Neural progenitor cell (in vitro differentiated cells): ENCODE data around the gene PRKX. TPM values are rescaled to one million over a fixed set of nuclear protein-coding genes. Genes with fewer than 3 reads are reported as not detected.
"Not testable (repeated sequence)": the region's sequence is repeated elsewhere in the genome, so short reads cannot be mapped to it uniquely, and the experiment has no call there.

Source experiments
- DNase-seq: peaks from one replicate; pipeline ENCODE4 v3.0.0-alpha.2; 2016; ENCODE audit warnings: low spot score
- H2AFZ ChIP-seq: fragments of 200-600 bp; sonication (generic); replicated peaks from 2 replicates; pipeline ENCODE4 v1.6.1; 2016; ENCODE audit warnings: antibody characterized with exemption
- H3F3A ChIP-seq: fragments of 200-600 bp; sonication (generic); 2 replicates; pipeline ENCODE4 v1.6.1; 2016; ENCODE audit warnings: antibody characterized with exemption, low read depth
- H3K27ac ChIP-seq: fragments of 200-600 bp; sonication (generic); 2 replicates; pipeline ENCODE4 v1.5.1; 2016; ENCODE audit warnings: mild to moderate bottlenecking
- H3K27me3 ChIP-seq: fragments of 200-600 bp; sonication (generic); 2 replicates; pipeline ENCODE4 v1.6.1; 2016; ENCODE audit warnings: mild to moderate bottlenecking, moderate library complexity
- H3K36me3 ChIP-seq: fragments of 200-600 bp; sonication (generic); 2 replicates; pipeline ENCODE4 v1.5.1; 2016
- H3K4me1 ChIP-seq: fragments of 200-600 bp; sonication (generic); 2 replicates; pipeline ENCODE4 v1.6.1; 2016; ENCODE audit warnings: mixed run types
- H3K4me2 ChIP-seq: fragments of 200-600 bp; sonication (generic); 2 replicates; pipeline ENCODE4 v1.6.1; 2016
- H3K4me3 ChIP-seq: fragments of 200-600 bp; sonication (generic); 2 replicates; pipeline ENCODE4 v1.5.1; 2016
- H3K79me2 ChIP-seq: fragments of 200-600 bp; sonication (generic); 2 replicates; pipeline ENCODE4 v1.6.1; 2016; ENCODE audit warnings: low read depth
- H3K9ac ChIP-seq: fragments of 200-600 bp; sonication (generic); 2 replicates; pipeline ENCODE4 v1.6.1; 2016
- H3K9me3 ChIP-seq: fragments of 200-600 bp; sonication (generic); 2 replicates; pipeline ENCODE4 v1.5.1; 2016; ENCODE audit warnings: low read depth
- H4K20me1 ChIP-seq: fragments of 200-600 bp; sonication (generic); 2 replicates; pipeline ENCODE4 v1.6.1; 2016; ENCODE audit warnings: low read depth
- H3K27ac Mint-ChIP-seq: 3 replicates; pipeline ENCODE4 v1.8.0; 2021; ENCODE audit warnings: mixed read lengths
- H3K27me3 Mint-ChIP-seq: 2 replicates; pipeline ENCODE4 v1.8.0; 2022; ENCODE audit warnings: low read depth, mild to moderate bottlenecking, inconsistent platforms, moderate library complexity, mixed read lengths; ENCODE audit not compliant: insufficient read depth
- H3K36me3 Mint-ChIP-seq: 3 replicates; pipeline ENCODE4 v1.8.0; 2021; ENCODE audit warnings: mixed read lengths
- H3K4me1 Mint-ChIP-seq: 3 replicates; pipeline ENCODE4 v1.8.0; 2021; ENCODE audit warnings: mixed read lengths
- H3K4me3 Mint-ChIP-seq: 3 replicates; pipeline ENCODE4 v1.8.0; 2021; ENCODE audit warnings: mild to moderate bottlenecking, moderate library complexity, mixed read lengths
- H3K9me3 Mint-ChIP-seq: 3 replicates; pipeline ENCODE4 v1.8.0; 2020; ENCODE audit warnings: mixed read lengths
- EZH2 ChIP-seq: fragments of 200-600 bp; sonication (generic); IDR thresholded peaks from 2 replicates; pipeline ENCODE4 v1.6.1; 2017; ENCODE audit warnings: antibody characterized with exemption, mild to moderate bottlenecking, moderate library complexity
- EZH2phosphoT487 ChIP-seq: fragments of 200-600 bp; sonication (generic); IDR thresholded peaks from 2 replicates; pipeline ENCODE4 v1.6.1; 2017; ENCODE audit warnings: antibody characterized with exemption
- total RNA-seq: library from RNA; depleted of rRNA; stranded (reverse); fragments of >200 nt; gene quantifications from 2 replicates; pipeline ENCODE4 v1.2.3, GENCODE V29; 2015; ENCODE audit warnings: low replicate concordance
- TF ChIP-seq, protein P1 (sequence below): fragments of 200-600 bp; sonication (generic); IDR thresholded peaks from 2 replicates; pipeline ENCODE4 v1.5.1; 2017; ENCODE audit warnings: antibody characterized with exemption, mild to moderate bottlenecking

Gene PRKX
- total RNA-seq, 1 donor from 2014 or later, result 14.6 TPM

DNA sequence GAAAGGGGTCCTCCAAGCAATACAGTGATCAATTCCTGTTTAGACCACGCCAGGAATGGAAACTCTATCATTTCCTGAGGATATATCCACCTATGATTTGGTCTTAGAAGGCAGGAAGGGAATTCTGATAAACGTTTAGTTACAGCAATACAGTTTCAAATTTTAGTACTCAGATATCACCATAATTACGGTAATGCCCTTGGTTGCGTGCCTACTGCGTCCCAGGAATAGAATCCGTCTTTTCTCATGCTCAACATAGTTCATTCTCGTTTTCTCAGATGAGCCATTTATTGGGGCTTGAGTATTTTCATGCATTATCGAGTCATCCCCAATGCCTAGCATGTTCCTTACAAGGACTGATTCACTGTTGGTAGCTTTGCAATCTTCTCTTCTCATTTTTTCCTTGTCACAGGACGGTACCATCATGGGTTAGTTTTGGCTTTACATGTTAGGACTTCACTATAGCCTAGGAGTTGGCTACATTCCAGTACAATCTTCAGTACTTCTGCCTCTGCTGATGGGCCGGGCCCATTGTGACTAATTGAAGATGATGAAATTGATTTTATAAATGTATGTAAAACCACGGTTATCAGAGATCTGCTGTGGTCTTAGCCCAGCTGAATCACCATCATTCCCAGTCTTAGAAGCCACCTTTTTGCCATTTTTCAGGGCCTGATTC lies 4.4 kb upstream of the PRKX start:
- no peak overlapping the region for H3K4me3 ChIP-seq
- H3K4me2 ChIP-seq, result no peak overlapping the region
- TF ChIP-seq, protein P1, sequence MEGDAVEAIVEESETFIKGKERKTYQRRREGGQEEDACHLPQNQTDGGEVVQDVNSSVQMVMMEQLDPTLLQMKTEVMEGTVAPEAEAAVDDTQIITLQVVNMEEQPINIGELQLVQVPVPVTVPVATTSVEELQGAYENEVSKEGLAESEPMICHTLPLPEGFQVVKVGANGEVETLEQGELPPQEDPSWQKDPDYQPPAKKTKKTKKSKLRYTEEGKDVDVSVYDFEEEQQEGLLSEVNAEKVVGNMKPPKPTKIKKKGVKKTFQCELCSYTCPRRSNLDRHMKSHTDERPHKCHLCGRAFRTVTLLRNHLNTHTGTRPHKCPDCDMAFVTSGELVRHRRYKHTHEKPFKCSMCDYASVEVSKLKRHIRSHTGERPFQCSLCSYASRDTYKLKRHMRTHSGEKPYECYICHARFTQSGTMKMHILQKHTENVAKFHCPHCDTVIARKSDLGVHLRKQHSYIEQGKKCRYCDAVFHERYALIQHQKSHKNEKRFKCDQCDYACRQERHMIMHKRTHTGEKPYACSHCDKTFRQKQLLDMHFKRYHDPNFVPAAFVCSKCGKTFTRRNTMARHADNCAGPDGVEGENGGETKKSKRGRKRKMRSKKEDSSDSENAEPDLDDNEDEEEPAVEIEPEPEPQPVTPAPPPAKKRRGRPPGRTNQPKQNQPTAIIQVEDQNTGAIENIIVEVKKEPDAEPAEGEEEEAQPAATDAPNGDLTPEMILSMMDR, result no peak
- no peak for TF ChIP-seq EZH2
- TF ChIP-seq EZH2phosphoT487, result no peak
- H3K9me3 ChIP-seq, result no peaks in the 10 kb centered on the region
- H4K20me1 ChIP-seq, result no peaks in the 10 kb centered on the region
- H3K9ac ChIP-seq, result no peak overlapping the region
- Mint-ChIP-seq H3K4me3 (no peak overlapping the region), H3K36me3 (no peaks in the 10 kb centered on the region), H3K27ac (no peak overlapping the region), H3K4me1 (peaks cover 7% of the 10 kb centered on the region), H3K27me3 (peaks cover 2% of the 10 kb centered on the region), H3K9me3 (no peaks in the 10 kb centered on the region)
- no peak overlapping the region for H3K27ac ChIP-seq
- DNase-seq, result no peak
- H3K36me3 ChIP-seq, result no peaks in the 10 kb centered on the region
- no peaks in the 10 kb centered on the region for H3K4me1 ChIP-seq
- no peak overlapping the region for H2AFZ ChIP-seq
- peaks cover 25% of the 10 kb centered on the region for H3K27me3 ChIP-seq
- H3K79me2 ChIP-seq, result peaks cover 3% of the 10 kb centered on the region
- no peaks in the 10 kb centered on the region for H3F3A ChIP-seq

DNA sequence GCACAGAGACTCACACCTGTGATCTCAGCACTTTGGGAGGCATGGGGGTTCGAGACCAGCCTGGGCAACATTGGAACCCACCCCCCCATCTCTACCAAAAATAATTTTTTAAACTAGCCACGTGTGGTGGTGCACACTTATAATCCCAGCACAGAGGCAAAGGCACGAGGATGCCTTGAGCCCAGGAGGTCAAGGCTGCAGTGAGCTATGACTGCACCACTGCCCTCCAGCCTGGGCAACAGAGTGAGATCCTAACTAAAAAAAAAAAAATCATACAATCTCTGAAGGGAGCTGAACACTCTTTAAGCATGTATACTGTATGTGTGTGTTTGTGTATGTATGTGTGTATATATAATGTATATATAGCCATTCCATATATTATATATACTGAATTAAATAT lies 2.5 kb upstream of the PRKX start:
- Histone ChIP-seq H2AFZ (no peak overlapping the region), H3K4me1 (no peaks in the 10 kb centered on the region), H3K36me3 (no peaks in the 10 kb centered on the region), H3F3A (no peaks in the 10 kb centered on the region), H3K9ac (no peak overlapping the region), H3K27me3 (peaks cover 38% of the 10 kb centered on the region), H3K79me2 (peaks cover 22% of the 10 kb centered on the region), H4K20me1 (peaks cover 15% of the 10 kb centered on the region), H3K4me3 (no peak overlapping the region), H3K27ac (no peak overlapping the region), H3K4me2 (no peak overlapping the region), H3K9me3 (no peaks in the 10 kb centered on the region)
- Mint-ChIP-seq H3K27ac (no peak overlapping the region), H3K9me3 (no peaks in the 10 kb centered on the region), H3K27me3 (peaks cover 6% of the 10 kb centered on the region), H3K36me3 (no peaks in the 10 kb centered on the region), H3K4me3 (peak overlapping the region; percentile 46), H3K4me1 (peaks cover 17% of the 10 kb centered on the region)
- TF ChIP-seq EZH2phosphoT487 (no peak), EZH2 (no peak)
- TF ChIP-seq, protein P1, result no peak
- DNase-seq, result no peak

DNA sequence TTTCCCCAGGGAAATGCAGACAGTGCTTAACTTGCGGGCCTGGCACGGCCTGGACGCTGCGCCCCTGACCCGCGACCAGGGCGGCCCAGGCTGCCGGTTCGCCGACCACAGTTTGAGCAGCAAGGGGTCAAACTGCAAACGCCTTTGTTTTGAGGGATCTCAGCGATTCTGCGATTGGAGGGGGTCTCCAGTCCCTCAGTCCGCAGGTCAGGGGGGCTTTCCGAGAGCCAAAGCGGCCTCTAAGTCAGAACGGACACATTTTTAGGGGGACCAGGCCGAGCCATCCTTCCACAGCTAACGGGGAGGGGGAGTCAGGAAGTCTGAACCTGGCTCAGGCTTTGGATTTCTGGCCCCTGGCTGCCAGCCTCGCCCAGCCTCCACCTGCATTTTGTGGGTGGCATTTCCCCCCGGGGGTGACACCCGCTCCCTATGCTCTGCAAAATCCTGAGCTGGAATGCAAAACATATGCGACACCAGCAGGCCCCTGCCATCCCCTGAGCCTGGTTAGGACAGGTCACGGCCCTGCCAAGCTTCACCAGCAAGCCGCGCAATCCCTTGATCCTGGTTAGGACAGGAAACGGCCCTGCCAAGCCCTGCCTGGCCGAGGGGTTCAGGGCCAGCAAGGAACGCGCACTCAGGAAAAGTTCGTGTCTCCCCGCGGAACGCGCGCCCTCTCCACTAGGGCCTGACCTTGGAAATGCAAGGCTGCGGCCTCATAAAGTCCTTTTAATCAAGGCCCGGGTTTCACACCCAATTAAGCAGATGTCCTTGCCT lies 1.4 kb upstream of the PRKX start:
- H3F3A ChIP-seq, H3K4me1 ChIP-seq, H3K36me3 Mint-ChIP-seq, H3K36me3 ChIP-seq, H3K27ac ChIP-seq, DNase-seq, H2AFZ ChIP-seq, H3K9me3 ChIP-seq, H3K27me3 Mint-ChIP-seq, H3K27ac Mint-ChIP-seq, H3K9me3 Mint-ChIP-seq, H3K9ac ChIP-seq: not testable (repeated sequence)
- Histone ChIP-seq H3K4me2 (peak overlapping the region; percentile 80), H3K4me3 (peak overlapping the region; percentile 65), H3K79me2 (peaks cover 32% of the 10 kb centered on the region), H3K27me3 (peaks cover 38% of the 10 kb centered on the region), H4K20me1 (peaks cover 15% of the 10 kb centered on the region)
- Mint-ChIP-seq H3K4me1 (peaks cover 17% of the 10 kb centered on the region), H3K4me3 (peak overlapping the region; percentile 89)
